ENCODE measurements around the gene DPYSL4.
"Not testable (repeated sequence)": the region's sequence is repeated elsewhere in the genome, so short reads cannot be mapped to it uniquely, and the experiment has no call there.

DPYSL4 gene

GRCh38 chr10:132209130-132209529, 22.4 kb downstream of the DPYSL4 start:
- no peak for DNase-seq

DNA sequence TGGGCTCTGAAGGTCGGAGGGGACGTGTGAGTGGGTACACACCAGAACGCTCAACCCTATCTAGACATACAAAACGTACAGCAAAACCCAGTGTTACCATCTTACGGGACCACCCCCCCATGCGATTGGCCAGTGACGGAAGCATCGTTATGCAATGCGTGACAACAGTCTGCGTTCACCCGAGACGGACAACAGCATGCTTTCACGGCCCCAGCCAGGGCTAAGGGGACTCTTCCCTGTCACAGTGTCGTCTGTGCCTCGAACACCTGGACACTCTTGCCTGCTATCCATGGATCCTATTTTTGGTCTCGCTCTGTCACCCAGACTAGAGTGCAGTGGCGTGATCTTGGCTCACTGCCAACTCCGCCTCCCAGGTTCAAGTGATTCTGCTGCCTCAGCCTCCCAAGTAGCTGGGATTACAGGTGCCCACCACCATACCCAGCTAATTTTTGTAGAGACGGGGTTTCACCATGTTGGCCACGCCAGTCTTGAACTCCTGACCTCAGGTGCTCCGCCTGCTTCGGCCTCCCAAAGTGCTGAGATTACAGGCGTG, 23.3 kb downstream of the DPYSL4 start:
- no peak for DNase-seq

DNA sequence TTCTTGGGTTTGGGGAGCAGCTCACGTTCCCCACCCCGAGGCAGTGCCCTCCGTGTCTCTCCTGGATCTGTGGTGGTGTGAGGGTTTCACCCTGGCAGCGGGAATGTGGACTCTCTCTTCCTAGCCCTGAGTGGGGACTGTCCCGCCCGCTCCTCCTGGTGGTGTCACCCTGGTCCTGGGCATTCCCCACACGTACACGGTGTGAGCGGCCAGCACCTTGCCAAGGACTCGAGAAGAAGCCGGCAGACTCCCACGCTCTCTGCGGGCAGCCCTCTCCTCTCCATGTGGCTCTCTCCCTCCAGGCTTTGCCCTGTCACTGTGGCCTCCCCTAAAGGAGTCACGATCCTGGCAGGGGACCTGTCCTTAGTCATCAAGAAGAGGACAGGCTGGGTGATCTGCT, 24.0 kb downstream of the DPYSL4 start:
- no peak for DNase-seq

DNA sequence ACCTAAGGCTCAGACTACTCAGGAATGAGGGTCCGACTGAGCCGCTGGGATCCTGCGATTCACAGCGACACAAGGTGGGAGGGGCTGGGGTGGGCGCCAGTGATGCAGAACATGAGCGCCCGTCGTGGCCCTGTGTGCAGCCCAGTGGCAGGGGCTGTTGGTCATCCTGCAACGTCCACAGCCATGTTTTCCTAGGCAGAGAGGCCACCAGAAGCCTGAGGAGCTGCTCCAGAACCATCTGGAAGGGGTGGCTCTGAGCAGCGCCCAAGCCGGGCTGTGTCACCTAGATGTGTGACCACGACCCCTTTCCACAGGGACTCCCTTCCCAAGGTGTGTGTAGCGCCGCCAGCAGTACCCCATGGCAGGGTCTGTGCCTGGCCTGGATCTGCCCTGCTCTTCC, 24.5 kb downstream of the DPYSL4 start:
- no peak for DNase-seq

GRCh38 chr10:132212816-132213215, 26.1 kb downstream of the DPYSL4 start:
- DNase-seq: no peak

- no peak for DNase-seq
Measured at GRCh38 chr10:132213917-132214316, 27.2 kb downstream of the DPYSL4 start.

DNA sequence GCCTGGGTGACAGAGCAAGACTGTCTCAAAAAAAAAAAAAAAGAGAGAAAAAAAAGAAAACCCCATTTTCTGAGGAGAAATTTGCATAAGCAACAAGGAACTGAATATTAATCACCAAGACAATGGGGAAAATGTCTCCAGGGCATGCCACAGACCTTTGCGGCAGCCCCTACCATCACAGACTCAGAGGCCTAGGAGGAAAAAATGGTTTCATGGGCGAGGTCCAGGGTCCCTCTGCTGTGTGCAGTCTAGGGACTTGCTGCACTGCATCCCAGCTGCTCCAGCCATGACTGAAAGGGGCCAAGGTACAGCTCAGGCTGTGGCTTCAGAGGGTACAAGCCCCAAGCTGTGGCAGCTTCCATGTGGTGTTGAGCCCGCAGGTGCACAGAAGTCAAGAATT, 29.7 kb downstream of the DPYSL4 start:
- DNase-seq: not testable (repeated sequence)

GRCh38 chr10:132219486-132219885, 32.7 kb downstream of the DPYSL4 start:
- DNase-seq: no peak

DNA sequence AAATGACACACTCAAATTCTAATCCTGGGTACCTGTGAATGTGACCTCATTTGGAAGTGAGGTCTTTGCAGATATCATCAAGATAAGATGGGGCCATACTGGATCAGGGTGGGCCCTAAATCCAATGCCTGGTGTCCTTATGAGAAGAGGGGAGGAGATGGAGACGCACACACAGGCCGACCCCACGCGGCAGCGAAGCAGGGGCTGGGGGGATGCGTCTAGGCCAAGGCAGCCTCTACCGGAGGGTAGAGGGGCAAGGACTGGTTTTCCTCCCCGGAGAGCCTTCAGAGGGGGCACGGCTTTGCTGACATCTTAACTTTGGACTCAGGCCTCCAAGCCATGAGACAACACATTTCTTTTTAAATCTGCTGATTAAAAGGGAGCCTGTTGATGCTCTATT, 33.3 kb downstream of the DPYSL4 start:
- DNase-seq: no peak

GRCh38 chr10:132220996-132221395, 34.2 kb downstream of the DPYSL4 start:
- not testable (repeated sequence) for DNase-seq

DNA sequence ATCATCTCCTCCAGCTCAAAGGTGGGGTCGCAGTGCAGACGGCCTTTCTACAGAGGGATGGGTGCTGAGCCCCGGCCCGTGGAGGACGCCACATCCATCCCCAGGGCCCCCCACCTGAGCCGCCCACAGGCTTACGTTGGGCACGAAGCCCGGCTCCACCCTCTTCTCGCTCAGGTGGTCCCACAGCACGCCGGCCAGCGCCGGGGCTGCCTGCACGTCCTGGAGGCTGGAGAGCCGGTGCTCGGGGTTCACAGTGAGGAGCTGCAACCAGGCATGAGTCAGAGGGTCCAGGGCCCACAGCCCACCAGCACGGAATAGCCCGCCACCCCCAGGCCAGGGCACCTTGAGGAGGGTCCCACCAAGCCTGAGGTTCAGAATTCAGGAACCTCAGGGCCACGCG, 36.0 kb downstream of the DPYSL4 start:
- no peak for DNase-seq

DNA sequence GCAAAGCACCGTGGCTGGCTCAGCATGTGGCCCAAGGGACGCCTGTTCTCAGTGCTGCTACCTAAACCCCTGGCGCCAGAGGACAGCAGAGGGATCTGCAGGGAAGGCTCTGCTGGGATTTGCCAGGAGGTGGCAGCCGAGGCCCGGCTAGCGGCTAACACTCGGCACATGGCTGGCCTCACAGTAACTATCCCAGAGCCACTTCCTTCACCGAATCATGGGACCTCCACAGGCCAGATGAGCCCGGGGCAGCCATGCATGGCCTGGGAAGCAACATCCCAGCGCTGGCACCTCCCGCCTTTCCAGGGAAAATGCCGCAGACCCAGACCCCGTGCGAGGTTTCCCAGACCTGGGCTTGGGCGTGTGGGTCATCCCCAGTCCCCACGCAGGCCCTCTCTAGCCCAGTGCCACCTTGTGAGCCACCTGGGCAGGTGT, 36.4 kb downstream of the DPYSL4 start:
- peak; percentile 94 for DNase-seq

GRCh38 chr10:132223611-132224342, 37.0 kb downstream of the DPYSL4 start:
- no peak for DNase-seq

GRCh38 chr10:132224343-132225072, 37.8 kb downstream of the DPYSL4 start:
- DNase-seq: no peak

GRCh38 chr10:132225073-132225848, 38.5 kb downstream of the DPYSL4 start:
- DNase-seq: no peak

DNA sequence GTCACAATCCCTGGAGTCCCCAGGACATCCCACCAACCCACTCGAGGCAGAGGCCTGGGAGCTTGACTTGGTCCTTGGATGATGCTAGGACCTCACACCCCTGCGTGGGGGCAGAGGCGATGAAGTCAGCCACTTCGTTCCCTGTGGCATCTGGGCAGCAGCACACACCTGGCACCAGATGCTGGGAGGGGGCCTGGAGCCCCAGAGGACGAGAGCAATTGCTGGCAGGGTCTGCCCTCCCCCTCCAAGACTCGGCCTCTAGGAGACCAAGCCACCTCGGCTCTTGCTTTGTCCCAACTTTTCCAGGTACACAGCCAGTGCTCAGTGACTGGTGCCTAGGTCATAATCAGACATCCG, 39.1 kb downstream of the DPYSL4 start:
- DNase-seq: no peak

DNA sequence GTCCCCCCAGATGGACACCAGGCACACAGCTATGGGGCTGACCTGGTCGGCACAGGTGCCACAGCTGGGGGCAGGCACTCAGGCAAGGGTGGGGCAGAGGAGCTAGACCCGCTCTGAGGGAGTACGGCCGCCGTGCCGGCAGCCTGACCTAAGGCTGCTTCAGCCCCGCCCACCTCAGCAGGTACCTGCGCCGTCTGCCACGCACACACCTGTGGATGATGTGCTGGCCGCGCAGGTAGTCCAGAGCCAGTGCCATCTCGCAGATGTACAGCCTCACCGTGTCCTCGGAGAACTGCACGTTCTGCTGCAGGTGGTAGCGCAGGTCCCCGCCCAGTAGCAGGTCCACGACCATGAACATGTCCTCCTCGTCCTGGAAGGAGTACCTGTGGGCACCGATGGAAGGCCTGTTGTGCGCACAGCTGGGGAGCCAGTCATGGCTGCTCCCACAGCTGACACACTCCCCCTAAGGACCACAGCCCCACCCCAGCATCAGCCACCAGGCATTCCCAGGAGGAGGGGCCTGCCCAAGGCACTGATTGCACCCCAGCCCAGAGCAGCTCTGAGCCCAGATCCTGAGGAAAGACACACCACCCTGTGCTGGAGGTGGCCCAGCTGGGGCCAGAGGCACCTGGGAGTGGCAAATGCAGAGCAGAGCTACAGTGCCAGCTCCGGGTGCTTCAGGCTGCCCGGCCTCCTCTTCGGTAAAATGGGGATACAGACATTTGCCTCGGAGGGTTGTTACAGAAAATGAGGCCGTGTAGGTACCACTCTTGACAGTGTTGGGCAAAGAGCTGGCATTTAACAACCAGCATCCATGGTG, 40.0 kb downstream of the DPYSL4 start:
- no peak for DNase-seq

GRCh38 chr10:132227851-132228390, 41.2 kb downstream of the DPYSL4 start:
- no peak for DNase-seq

DNA sequence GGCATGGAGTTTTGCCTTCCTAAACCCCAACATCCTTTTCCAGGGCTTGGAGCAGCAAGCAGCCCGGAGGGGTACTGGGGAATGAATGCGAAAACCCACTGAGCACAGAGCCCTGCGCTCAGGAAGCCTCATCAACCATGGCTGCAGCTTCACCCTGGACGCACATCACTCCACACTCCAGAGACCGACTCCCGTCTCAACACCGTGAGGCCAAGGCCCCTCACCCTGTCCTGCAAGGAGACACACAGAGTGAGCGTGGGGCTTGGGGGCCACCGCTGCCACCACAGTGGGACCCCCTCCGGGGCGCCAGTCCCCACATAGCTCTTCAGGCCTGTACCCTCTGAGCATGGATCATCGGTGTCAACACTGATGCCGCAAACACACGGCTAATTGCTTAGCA, 41.9 kb downstream of the DPYSL4 start:
- DNase-seq: no peak

DNA sequence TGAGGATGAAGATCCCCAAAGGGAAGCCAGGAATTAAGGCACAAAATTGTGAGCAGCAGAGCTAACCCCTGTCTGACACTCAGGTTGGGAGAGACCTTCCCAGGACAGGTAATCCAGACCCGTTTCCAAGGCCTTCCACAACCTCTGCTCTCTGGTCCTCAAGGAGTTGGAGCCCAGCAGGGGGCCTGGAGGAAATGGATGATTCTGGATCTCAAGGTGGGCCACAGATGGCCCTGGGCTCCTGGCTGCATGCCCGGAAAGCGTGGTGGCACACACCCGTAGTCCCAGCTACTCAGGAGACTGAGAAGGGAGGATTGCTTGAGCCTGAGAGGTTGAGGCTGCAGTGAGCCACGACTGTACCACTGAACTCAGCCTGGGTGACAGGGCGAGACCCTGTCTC, 42.3 kb downstream of the DPYSL4 start:
- no peak for DNase-seq

- DNase-seq: no peak
Measured at GRCh38 chr10:132229834-132230556, 43.2 kb downstream of the DPYSL4 start.

Data from 8988T (cell line).